GM18505 (cell line): Measurements from ENCODE around the gene SIM2.

ENCODE experiments used
- ATAC-seq: cut with Tn5 transposase; IDR thresholded peaks from one replicate; pipeline ENCODE4 v1.9.1; 2021; ENCODE audit not compliant: unreplicated experiment
- POLR2A ChIP-seq: IDR thresholded peaks from 4 replicates; pipeline ENCODE4 v1.6.1; 2011; ENCODE audit warnings: borderline replicate concordance; ENCODE audit not compliant: insufficient read depth, insufficient read length; ENCODE audit errors: extremely low read depth

Gene SIM2

DNA sequence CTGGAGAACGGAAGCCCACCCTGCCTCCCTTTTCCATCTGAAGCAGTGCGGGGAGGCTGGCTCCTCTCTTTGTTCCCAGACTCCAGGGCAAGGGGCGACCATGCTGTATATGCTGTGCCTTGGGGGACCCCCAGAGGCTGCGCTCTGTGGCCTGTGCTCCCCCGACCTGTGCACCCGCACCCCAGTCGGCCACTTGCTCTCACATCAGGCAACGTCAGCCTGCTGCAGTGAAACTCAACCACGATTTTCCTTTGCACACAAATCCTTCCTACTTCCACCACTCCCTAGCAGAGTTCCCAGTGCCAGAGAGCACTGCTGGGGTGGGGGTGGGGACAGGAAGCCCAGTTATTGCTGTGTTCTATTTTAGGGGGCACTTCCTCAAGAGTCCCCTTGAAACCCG is 52.5 kb downstream of the SIM2 start:
- TF ChIP-seq POLR2A: no peak
- ATAC-seq: no peak

GRCh38 chr21:36753556-36753955 is 54.6 kb downstream of the SIM2 start:
- TF ChIP-seq POLR2A: no peak
- ATAC-seq: no peak

GRCh38 chr21:36754241-36754898 is 55.5 kb downstream of the SIM2 start:
- ATAC-seq: no peak

GRCh38 chr21:36756527-36756926 is 57.6 kb downstream of the SIM2 start:
- no peak for ATAC-seq
- no peak for TF ChIP-seq POLR2A

More at GRCh38 chr21:36754241-36754898, 55.5 kb downstream of the SIM2 start:
- TF ChIP-seq POLR2A: no peak

DNA sequence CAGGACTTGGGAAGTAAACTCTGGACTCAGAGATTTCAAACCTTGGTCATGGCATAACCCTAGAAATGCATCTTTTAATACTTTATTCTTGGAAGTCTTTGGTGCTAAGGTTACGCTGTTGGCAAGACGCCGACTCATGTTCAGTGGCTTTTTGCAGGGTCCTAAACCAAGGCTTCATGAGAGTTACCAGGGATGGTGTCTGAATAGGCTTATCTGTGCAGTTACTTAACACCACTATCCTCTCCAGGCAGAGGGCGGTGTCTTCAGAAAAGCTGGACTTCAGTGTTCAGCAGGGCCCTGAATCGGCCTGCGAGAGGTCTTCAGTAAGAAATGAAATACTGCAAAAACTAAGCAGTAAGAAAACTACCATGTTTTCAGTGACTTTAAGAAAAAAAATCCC is 58.3 kb downstream of the SIM2 start:
- TF ChIP-seq POLR2A: no peak
- no peak for ATAC-seq

DNA sequence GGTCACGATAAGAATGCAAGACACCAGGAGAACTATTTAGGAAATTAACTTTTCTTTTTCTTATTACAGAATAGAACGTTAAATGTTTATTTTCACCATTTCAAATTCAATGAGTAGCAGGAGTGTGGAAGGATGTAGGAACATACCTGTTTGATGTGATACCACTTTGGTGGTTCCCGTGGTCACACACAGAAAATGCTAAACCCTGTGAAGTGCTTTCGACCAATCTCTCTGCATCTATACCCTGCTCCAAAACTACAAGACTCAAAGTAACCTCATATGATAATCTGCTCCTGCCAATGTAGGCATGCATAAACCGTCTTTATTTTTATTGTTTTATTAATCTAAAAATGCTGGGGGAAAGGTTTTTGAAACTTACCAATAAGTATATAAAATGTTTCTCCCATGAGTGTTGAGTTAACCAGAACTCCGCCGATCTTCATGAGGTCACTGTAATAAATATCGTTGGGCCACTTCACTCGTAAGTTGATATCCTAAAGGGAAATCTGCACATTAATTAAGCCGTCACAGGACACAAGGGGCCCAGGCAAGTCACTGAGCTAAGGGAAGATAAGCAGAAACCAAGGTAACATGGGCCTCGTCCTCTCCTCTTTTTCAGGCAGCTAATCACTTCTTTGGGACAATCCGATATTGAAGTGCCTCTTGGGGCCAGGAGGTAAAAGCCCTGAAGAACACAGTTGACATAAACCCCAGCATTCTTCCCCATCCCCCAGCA is 60.6 kb downstream of the SIM2 start:
- no peak for TF ChIP-seq POLR2A
- no peak for ATAC-seq

GRCh38 chr21:36761685-36762084 is 62.8 kb downstream of the SIM2 start:
- no peak for TF ChIP-seq POLR2A
- no peak for ATAC-seq

DNA sequence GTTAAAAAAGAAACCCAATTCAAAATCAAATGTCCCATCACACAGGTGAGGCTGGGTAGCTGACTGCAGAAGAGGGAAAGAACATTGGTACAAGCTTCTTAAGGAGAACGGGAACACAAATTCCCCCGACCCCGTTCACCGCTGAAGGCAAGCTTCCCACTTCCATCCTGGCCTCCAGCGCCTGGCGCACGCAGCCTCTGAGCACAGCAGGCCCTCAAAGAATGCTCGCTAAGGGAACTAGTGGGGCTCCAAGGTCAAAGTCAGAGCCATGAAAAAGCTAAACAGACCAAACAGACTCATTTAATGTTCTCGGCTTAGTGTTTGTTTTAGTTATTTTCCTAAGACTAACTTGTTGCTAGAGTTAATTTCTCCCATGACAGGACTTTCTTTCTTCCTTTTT is 63.7 kb downstream of the SIM2 start:
- no peak for TF ChIP-seq POLR2A
- ATAC-seq: no peak

DNA sequence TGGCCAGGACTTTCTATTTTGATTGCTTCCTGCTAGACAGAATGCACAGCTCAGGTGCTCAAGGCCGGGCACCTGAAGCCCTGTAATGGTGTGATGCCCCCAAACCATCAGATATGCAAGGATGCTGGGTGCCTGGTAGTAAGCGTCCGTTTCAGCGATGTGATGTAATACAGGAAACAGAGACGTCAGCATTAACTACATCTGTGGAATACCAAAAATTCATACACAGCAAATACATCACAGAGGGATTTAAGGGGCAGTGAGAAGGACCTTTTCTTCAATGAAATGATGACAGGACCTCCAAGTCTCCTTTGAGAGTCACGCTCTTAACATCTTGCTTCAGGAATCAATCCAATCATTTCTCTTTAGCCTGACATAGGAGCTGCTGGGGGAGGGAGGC is 64.4 kb downstream of the SIM2 start:
- TF ChIP-seq POLR2A: no peak
- no peak for ATAC-seq

DNA sequence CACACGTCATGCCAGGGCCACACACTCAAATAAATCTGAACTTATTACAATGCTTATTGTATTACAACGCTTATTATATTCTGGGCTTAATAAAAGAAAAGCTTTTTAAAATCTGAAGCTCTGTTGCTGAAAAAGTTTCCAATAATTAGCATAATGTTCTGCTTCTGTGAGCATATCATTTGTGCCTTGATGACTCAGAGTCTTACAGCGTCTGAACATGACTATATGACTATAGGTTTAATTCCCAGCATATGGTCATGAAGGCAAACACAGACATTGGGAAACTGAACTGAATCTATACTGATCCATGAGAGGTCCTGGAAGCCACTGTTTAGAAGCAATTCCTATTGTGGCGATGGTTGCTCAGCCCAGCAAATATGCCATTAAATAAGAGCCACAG is 66.3 kb downstream of the SIM2 start:
- ATAC-seq: no peak

GRCh38 chr21:36766511-36766910 is 67.6 kb downstream of the SIM2 start:
- no peak for ATAC-seq
- no peak for TF ChIP-seq POLR2A

More for the DNA sequence above, 66.3 kb downstream of the SIM2 start:
- TF ChIP-seq POLR2A: no peak

- no peak for TF ChIP-seq POLR2A
- ATAC-seq: no peak
Observed at GRCh38 chr21:36767096-36767495, 68.2 kb downstream of the SIM2 start.

DNA sequence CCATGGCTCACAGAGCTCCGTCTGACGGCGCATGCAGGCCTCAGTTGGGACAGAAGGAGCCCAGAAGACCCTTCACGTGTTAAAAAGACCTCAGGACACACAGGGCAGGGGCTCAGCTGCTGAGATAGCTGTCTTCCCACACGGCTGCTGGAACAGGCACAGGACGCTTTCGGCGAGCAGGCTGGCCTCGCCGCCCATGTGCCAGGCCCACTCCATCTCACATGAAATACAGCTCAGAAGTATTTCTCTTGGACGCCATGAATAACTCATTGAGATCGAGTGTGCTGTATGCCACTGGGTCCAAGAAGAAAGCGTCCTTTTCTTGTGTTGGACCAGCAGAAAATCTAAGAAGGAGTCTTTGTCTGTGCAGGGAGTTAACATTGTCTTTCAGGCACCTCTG is 69.6 kb downstream of the SIM2 start:
- ATAC-seq: no peak
- TF ChIP-seq POLR2A: no peak

DNA sequence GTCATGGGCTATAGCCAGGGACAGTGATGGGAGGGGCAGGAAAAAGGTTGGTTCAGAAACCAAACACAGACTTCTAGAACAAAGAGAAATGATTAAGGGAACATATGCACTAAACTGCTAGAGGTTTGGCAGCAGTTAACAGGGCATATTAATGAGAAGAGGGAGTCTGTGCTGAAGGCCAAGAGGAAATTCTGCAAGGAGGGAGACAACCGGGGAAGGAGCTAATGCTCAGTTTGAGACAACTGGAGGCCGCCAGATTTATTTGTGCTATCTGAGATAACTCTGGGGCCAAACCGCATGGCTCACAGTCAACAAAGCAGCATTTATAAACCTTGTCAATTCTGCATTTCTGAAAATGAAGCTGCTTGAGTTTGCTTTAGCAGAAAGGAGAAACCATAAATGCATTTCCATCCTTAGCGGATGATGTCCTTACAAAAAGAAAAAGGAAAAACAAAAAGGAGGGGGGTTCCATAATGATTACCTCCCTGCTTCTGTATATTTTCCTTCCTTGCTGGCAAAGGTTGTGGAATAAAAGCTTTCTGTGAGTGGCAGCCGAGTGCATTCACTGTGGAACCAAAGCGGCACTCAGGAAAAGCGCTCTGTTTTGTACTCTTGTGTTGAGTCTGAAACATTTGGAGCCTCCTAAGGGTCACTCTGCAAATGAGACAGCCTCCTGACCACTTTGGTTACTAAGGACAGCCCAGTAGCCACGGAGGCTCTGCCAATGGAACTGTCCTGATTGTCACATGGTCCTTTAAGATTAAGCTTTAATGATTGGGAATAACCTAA is 70.3 kb downstream of the SIM2 start:
- no peak for ATAC-seq
- TF ChIP-seq POLR2A: no peak

DNA sequence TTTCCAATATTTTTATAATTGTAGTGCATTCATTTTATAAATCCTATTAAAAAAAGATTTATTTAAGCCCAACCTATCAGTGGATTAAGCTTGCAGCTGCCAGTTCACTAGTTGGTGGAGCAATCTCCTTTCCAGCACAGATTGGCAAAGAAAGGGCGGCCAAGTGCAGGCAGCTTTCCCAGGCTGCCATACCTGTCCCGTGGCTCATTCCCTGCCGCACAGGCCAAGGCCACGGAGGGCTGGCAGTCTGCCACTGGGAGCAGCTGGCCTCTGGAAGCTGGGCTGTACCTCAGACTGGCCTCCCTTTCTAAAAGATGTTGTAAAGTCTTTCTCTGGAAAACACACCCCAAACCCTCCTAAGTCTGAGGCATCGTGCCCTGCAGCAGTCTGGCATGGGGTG is 74.2 kb downstream of the SIM2 start:
- ATAC-seq: no peak
- TF ChIP-seq POLR2A: no peak

GRCh38 chr21:36773995-36774394 is 75.1 kb downstream of the SIM2 start:
- no peak for TF ChIP-seq POLR2A
- no peak for ATAC-seq
